Right renal cortex interstitium (tissue), 3 donors: ENCODE results near the gene FKBP5. TPM values are rescaled to one million over a fixed set of nuclear protein-coding genes. Genes with fewer than 3 reads are reported as not detected.
"Not testable (repeated sequence)": the region's sequence is repeated elsewhere in the genome, so short reads cannot be mapped to it uniquely, and the experiment has no call there.

Experiments
- DNase-seq, 3 donors: peaks; one replicate each; pipeline ENCODE4 v3.0.0-alpha.2; 2013; ENCODE audit warnings: low read depth in 3 of 3, low spot score in 2 of 3
- polyA plus RNA-seq, 3 donors: library from polyadenylated mRNA; unstranded; fragments of 120-200 nt; gene quantifications; one replicate each; pipeline ENCODE4 v1.2.1, GENCODE V29; 2013; ENCODE audit not compliant: insufficient read length in 3 of 3

FKBP5 gene
- polyA plus RNA-seq, 3 donors: 24.9 to 29.0 (median 27.7) TPM

- no peak for DNase-seq
Observed at GRCh38 chr6:35694462-35694861, 5.7 kb upstream of the FKBP5 start.

- DNase-seq: no peak
Observed at GRCh38 chr6:35691027-35691824, 2.5 kb upstream of the FKBP5 start.

- no peak for DNase-seq
Observed at GRCh38 chr6:35690484-35690883, 1.8 kb upstream of the FKBP5 start.

GRCh38 chr6:35690006-35690405, 1.3 kb upstream of the FKBP5 start:
- DNase-seq: not testable (repeated sequence)

- DNase-seq: peak in 1 of 3 donors; percentile 47
Observed at GRCh38 chr6:35687658-35688604, 784 bp downstream of the FKBP5 start.

GRCh38 chr6:35686873-35687555, 1.7 kb downstream of the FKBP5 start:
- DNase-seq: no peak

DNA sequence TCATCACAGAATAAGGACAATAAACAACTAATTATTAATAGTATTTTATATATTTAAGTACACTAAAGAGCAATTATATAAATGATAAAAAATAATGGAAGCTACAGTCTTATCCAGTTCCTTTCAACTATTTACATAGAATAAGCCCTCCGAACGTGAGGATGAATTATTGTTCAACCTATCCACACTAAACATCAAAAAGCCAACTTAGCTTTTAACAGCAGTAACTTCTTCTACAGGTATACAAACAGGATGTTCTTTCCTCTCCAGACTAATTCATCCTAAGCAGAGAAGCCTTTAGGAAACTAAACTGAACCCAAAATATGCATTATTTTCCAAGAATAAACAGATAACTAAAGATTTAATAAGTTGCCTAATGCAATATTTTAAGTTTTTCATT, 2.3 kb downstream of the FKBP5 start:
- DNase-seq: no peak

GRCh38 chr6:35683267-35683666, 5.4 kb downstream of the FKBP5 start:
- DNase-seq: no peak

GRCh38 chr6:35681298-35681697, 7.4 kb downstream of the FKBP5 start:
- DNase-seq: no peak

DNA sequence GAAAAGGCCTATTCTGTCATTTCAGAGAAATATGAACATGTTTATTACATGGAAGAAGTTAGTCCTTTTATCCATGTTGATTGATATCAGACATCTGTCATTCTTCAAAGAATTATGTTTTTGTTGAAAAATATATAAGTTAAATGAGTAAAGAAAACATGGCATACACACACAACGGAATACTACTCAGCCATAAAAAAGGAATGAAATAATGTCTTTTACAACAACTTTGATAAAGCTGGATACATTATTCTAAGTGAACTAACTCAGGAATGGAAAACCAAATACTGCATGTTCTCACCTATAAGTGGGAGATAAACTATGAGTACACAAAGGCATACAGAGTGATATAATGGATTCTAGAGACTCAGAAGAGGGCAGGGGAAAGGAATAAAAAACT, 9.3 kb downstream of the FKBP5 start:
- no peak for DNase-seq

- DNase-seq: no peak
Observed at GRCh38 chr6:35678814-35679213, 9.9 kb downstream of the FKBP5 start.

- no peak for DNase-seq
Observed at GRCh38 chr6:35678021-35678654, 10.6 kb downstream of the FKBP5 start.

DNA sequence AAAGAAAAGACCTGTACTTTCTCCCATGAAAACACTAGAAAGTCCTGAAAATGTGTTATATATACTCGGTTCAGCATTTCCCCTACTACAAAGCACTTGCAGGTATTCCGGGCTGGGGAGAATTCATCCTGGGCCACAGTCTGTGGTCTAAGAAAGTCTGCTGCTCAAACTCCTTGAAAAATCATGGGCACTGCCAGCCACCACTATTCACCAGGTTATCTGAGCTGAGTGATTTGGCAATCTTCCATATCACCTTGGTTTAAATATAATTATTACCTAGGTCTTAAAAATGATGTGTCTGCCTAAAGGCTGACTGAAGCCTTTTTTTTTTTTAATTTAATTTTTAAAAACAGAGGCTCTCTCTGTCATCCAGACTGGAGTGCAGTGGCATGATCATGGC, 11.3 kb downstream of the FKBP5 start:
- no peak for DNase-seq

DNA sequence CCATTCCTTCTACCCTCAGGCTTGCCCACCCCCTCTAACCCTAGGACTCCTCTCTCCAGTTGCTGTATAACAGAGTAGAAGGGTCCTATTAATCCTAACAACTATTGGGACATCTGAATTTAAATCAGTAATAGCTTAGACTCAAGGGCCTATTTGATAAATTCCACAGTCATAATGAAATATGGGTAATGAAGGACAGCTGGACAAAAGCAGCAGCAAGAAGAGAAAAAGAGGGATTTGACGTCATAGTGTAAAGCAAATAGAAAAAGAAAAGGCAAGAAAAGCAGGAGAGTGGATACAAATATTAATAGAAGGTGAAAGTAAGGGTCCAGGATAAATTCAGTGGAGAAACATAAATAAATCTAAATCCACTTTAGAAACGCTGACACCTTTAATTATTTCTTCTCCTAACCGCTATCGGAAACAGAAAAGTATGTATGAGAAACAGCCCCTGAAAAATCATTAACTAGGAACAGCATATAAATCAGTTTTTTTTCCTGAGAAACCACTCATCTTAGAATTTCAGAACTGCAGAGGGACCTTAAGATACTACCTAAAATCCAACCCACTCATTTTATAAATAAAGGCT, 12.8 kb downstream of the FKBP5 start:
- no peak for DNase-seq

DNA sequence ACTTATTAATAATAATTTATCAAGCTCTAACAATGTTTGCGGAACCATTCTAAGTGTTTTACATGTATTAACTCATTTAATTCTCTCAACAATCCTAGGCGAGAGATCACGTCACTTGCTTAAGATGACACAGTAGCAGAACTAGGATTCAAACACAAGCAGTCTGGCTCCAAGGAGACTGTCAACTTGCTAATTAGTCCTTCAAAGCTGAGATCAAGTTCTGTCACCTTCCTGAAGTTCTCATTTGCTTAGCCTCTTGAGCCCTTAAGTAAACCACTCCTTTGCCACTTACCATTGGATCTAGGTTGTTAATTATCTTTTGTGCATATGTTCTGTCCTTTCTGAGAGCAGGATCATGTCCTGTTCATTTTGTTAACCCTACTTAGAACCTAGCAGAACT, 14.1 kb downstream of the FKBP5 start:
- no peak for DNase-seq

- DNase-seq: no peak
Observed at GRCh38 chr6:35673755-35674154, 15.0 kb downstream of the FKBP5 start.

- not testable (repeated sequence) for DNase-seq
Observed at GRCh38 chr6:35673284-35673666, 15.4 kb downstream of the FKBP5 start.

DNA sequence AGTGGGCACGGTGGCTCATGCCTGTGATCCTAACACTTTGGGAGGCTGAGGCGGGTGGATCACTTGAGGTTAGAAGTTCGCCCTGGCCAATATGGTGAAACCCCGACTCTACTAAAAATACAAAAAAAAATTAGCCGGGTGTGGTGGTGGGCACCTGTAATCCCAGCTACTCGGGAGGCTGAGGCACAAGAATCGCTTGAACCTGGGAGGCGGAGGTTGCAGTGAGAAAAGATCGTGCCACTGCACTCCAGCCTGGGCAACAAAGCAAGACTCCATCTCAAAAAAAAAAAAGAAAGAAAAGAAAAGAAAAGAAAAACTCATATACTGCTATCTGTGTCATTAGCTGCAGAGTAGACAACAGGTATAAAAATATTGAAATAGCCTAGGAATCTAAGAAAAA, 18.3 kb downstream of the FKBP5 start:
- DNase-seq: not testable (repeated sequence)

DNA sequence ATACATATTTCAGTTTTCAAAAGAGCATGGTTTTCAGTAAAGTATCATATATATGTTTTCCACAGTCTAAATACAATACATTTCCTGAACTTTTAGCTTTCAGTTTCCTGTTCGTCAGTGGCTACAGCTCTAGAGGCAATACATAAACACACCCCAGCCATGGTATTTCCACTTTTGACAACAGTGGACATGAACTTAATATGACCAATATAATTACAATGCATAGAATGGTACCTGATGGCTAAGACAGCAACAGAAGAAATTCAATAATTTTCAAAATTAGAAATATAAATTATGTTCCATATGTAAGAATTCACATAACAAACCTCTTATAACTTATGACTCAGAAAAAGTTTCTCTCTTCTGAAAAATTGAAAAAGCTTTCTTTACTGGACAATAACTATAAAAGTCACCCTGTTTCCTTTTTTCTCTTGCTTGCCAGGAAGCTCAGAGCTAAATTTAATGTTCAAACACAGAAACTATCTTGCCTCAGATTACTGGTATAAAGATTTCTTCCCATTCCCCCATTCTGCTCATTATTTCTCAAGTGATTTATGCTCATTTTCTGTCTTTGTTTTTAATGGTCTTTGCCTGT, 19.2 kb downstream of the FKBP5 start:
- no peak for DNase-seq
